IMR-90 (cell line): ENCODE measurements around the gene PLA2G1B. TPM values are rescaled to one million over a fixed set of nuclear protein-coding genes. Genes with fewer than 3 reads are reported as not detected.
A peak's percentile ranks its signal among the peaks of the same experiment; 100 is the strongest.

Experiments used
- ATAC-seq: fragments of 200-7000 bp; cut with Tn5 transposase; 2 replicates; pipeline ENCODE4 v1.9.1; 2020; ENCODE audit warnings: low read depth, mild to moderate bottlenecking, moderate library complexity
- BruUV-seq: library from RNA; stranded (reverse); fragments of 400-500 nt; replicated peaks from 2 replicates; lab custom pipeline; 2021; lab: Mats Ljungman, UMichigan
- CTCF ChIA-PET: fragments of 300-600 bp; formaldehyde crosslinking; extraction: SDS; loops from one replicate; lab custom pipeline; 2021; ENCODE audit warnings: antibody characterized with exemption; lab: Yijun Ruan, JAX
- POLR2A ChIA-PET: fragments of 300-600 bp; sonication (Branson Sonifier 250); formaldehyde crosslinking; loops from one replicate; lab custom pipeline; 2022; ENCODE audit warnings: antibody characterized with exemption; ENCODE audit not compliant: unreplicated experiment; lab: Charles Lee
- DNase-seq: peaks from one replicate; pipeline ENCODE4 v3.0.0; 2013
- H2AFZ ChIP-seq: replicated peaks from 2 replicates; pipeline ENCODE3; 2013; ENCODE audit warnings: low read length, mild to moderate bottlenecking; ENCODE audit not compliant: poor library complexity
- H2AK5ac ChIP-seq: 2 replicates; pipeline ENCODE4 v1.6.1; 2013; ENCODE audit warnings: low read depth, low read length, inconsistent platforms
- H2AK9ac ChIP-seq: replicated peaks from 2 replicates; pipeline ENCODE3; 2013; ENCODE audit warnings: mild to moderate bottlenecking, low read depth, low read length, moderate library complexity; ENCODE audit not compliant: poor library complexity
- H2BK120ac ChIP-seq: 2 replicates; pipeline ENCODE4 v1.6.1; 2013; ENCODE audit warnings: low read depth, low read length, inconsistent platforms
- H2BK15ac ChIP-seq: 3 replicates; pipeline ENCODE4 v1.6.1; 2013; ENCODE audit warnings: low read depth, low read length, inconsistent platforms
- H2BK20ac ChIP-seq: 2 replicates; pipeline ENCODE4 v1.6.1; 2013; ENCODE audit warnings: low read depth, mild to moderate bottlenecking, inconsistent platforms, low read length, moderate library complexity
- H2BK5ac ChIP-seq: 2 replicates; pipeline ENCODE4 v1.6.1; 2013; ENCODE audit warnings: mild to moderate bottlenecking, low read depth, low read length, inconsistent platforms; ENCODE audit not compliant: poor library complexity, severe bottlenecking
- H3K14ac ChIP-seq: replicated peaks from 2 replicates; pipeline ENCODE4 v1.6.1; 2013; ENCODE audit warnings: low read depth, low read length, inconsistent platforms
- H3K18ac ChIP-seq: 2 replicates; pipeline ENCODE4 v1.6.1; 2013; ENCODE audit warnings: low read depth, low read length, control low read depth
- H3K23ac ChIP-seq: 2 replicates; pipeline ENCODE4 v1.6.1; 2013; ENCODE audit warnings: low read depth, low read length, inconsistent platforms
- H3K27ac ChIP-seq: 2 replicates; pipeline ENCODE4 v1.5.1; 2013; ENCODE audit warnings: mild to moderate bottlenecking, control low read depth, low read length; ENCODE audit not compliant: insufficient read depth
- H3K27me3 ChIP-seq: 2 replicates; pipeline ENCODE4 v1.6.1; 2013; ENCODE audit warnings: low read length; ENCODE audit not compliant: control insufficient read depth, insufficient read depth
- H3K36me3 ChIP-seq: 2 replicates; pipeline ENCODE4 v1.6.1; 2013; ENCODE audit warnings: low read length, mixed read lengths; ENCODE audit not compliant: control insufficient read depth, insufficient read depth
- H3K4ac ChIP-seq: 2 replicates; pipeline ENCODE4 v1.6.1; 2013; ENCODE audit warnings: low read depth, low read length, inconsistent platforms
- H3K4me1 ChIP-seq: 2 replicates; pipeline ENCODE4 v1.6.1; 2013; ENCODE audit warnings: low read length, mixed read lengths; ENCODE audit not compliant: control insufficient read depth, insufficient read depth
- H3K4me2 ChIP-seq: 2 replicates; pipeline ENCODE4 v1.6.1; 2013; ENCODE audit warnings: low read depth, mild to moderate bottlenecking, control low read depth, low read length, moderate library complexity
- H3K4me3 ChIP-seq: 2 replicates; pipeline ENCODE4 v1.5.1; 2013; ENCODE audit warnings: low read depth, mild to moderate bottlenecking, control low read depth, low read length, moderate library complexity; ENCODE audit not compliant: insufficient read depth
- H3K56ac ChIP-seq: 2 replicates; pipeline ENCODE4 v1.6.1; 2013; ENCODE audit warnings: low read length, inconsistent platforms; ENCODE audit not compliant: insufficient read depth; ENCODE audit errors: extremely low read depth
- H3K79me1 ChIP-seq, 2 experiments: 2 replicates each; pipeline ENCODE4 v1.6.1; 2013; ENCODE audit warnings: low read length in 2 of 2, inconsistent platforms in 1 of 2, low read depth in 1 of 2
- H3K9ac ChIP-seq: 2 replicates; pipeline ENCODE4 v1.6.1; 2013; ENCODE audit warnings: low read depth, low read length, control low read depth
- H3K9me1 ChIP-seq: 2 replicates; pipeline ENCODE4 v1.6.1; 2013; ENCODE audit warnings: low read length, inconsistent platforms; ENCODE audit not compliant: insufficient read depth
- H3K9me3 ChIP-seq: 2 replicates; pipeline ENCODE4 v1.6.1; 2013; ENCODE audit warnings: low read length; ENCODE audit not compliant: control insufficient read depth, insufficient read depth
- H4K20me1 ChIP-seq: 2 replicates; pipeline ENCODE4 v1.6.1; 2013; ENCODE audit warnings: low read length, inconsistent platforms; ENCODE audit not compliant: insufficient read depth
- H4K5ac ChIP-seq: 2 replicates; pipeline ENCODE4 v1.6.1; 2013; ENCODE audit warnings: mild to moderate bottlenecking, low read depth, low read length, control low read depth
- H4K8ac ChIP-seq, 2 experiments: 2 replicates each; pipeline ENCODE4 v1.6.1; 2013; ENCODE audit warnings: low read depth in 2 of 2, low read length in 2 of 2, control low read depth in 1 of 2, inconsistent platforms in 1 of 2
- H4K91ac ChIP-seq: 2 replicates; pipeline ENCODE4 v1.6.1; 2013; ENCODE audit warnings: low read depth, low read length, inconsistent platforms; ENCODE audit not compliant: insufficient read depth
- BHLHE40 ChIP-seq: fragments of 150-350 bp; IDR thresholded peaks from 2 replicates; pipeline ENCODE4 v1.6.1; 2016; ENCODE audit warnings: mild to moderate bottlenecking, low read depth, low read length
- CEBPB ChIP-seq: IDR thresholded peaks from 2 replicates; pipeline ENCODE4 v1.6.1; 2012; ENCODE audit warnings: low read depth, low read length, improper control_type of control experiment
- CHD1 ChIP-seq: IDR thresholded peaks from 2 replicates; pipeline ENCODE4 v1.6.1; 2012; ENCODE audit warnings: low read depth, low read length, improper control_type of control experiment
- CTCF ChIP-seq: conservative IDR thresholded peaks from 2 replicates; pipeline ENCODE4 v1.5.1; 2012; ENCODE audit warnings: mild to moderate bottlenecking, low read depth, low read length, improper control_type of control experiment
- FOS ChIP-seq: fragments of 150-350 bp; IDR thresholded peaks from 2 replicates; pipeline ENCODE4 v1.6.1; 2016; ENCODE audit warnings: low read depth, low read length
- MAFK ChIP-seq: IDR thresholded peaks from 2 replicates; pipeline ENCODE4 v1.6.1; 2012; ENCODE audit warnings: low read depth, low read length, improper control_type of control experiment
- MAZ ChIP-seq: IDR thresholded peaks from 2 replicates; pipeline ENCODE4 v1.6.1; 2012; ENCODE audit warnings: low read depth, mild to moderate bottlenecking, low read length, improper control_type of control experiment, moderate library complexity, borderline replicate concordance
- MXI1 ChIP-seq: IDR thresholded peaks from 2 replicates; pipeline ENCODE4 v1.6.1; 2012; ENCODE audit warnings: low read depth, mild to moderate bottlenecking, low read length, moderate library complexity, borderline replicate concordance
- NFE2L2 ChIP-seq: fragments of 150-350 bp; IDR thresholded peaks from 2 replicates; pipeline ENCODE4 v1.6.1; 2016; ENCODE audit warnings: low read depth, mild to moderate bottlenecking, low read length
- POLR2A ChIP-seq: IDR thresholded peaks from 2 replicates; pipeline ENCODE4 v1.6.1; 2012; ENCODE audit warnings: mild to moderate bottlenecking, low read depth, low read length
- RAD21 ChIP-seq: IDR thresholded peaks from 2 replicates; pipeline ENCODE4 v1.6.1; 2012; ENCODE audit warnings: low read length, improper control_type of control experiment
- RCOR1 ChIP-seq: IDR thresholded peaks from 2 replicates; pipeline ENCODE4 v1.6.1; 2012; ENCODE audit warnings: mild to moderate bottlenecking, low read length, improper control_type of control experiment; ENCODE audit not compliant: insufficient replicate concordance
- RFX5 ChIP-seq: IDR thresholded peaks from 2 replicates; pipeline ENCODE4 v1.8.0; 2012; ENCODE audit warnings: low read depth, mild to moderate bottlenecking, low read length, moderate library complexity
- SMC3 ChIP-seq: fragments of 150-350 bp; IDR thresholded peaks from 2 replicates; pipeline ENCODE4 v1.6.1; 2016; ENCODE audit warnings: low read depth, mild to moderate bottlenecking, antibody characterized with exemption, low read length, moderate library complexity
- WGBS, 2 experiments: methylation state at CpG; one replicate each; pipeline versions ENCODE4 v1.1.5 to v1.1.7; 2013; ENCODE audit warnings: missing lambda C conversion rate in 2 of 2; ENCODE audit not compliant: insufficient read length in 1 of 2; ENCODE audit errors: extremely low coverage in 2 of 2; 5-methylcytosine and 5-hydroxymethylcytosine counted together
- dilution Hi-C: fragments of 300-500 bp; cut with HindIII; formaldehyde crosslinking; loops from one replicate; pipeline ENCODE4 v1.14.3; 2018; ENCODE audit warnings: low sequenced_read_pairs; ENCODE audit not compliant: unreplicated experiment
- in situ Hi-C: fragments of 300-500 bp; cut with MboI; formaldehyde crosslinking; loops from 3 replicates; pipeline ENCODE4 v1.14.3; 2019; ENCODE audit warnings: low sequenced_read_pairs, inconsistent platforms, mixed read lengths
- intact Hi-C: fragments of 100-400 bp; cut with micrococcal nuclease; formaldehyde crosslinking; loops from 2 replicates; pipeline ENCODE4 v1.10.0; 2022
- polyA plus RNA-seq, 3 experiments: library from polyadenylated mRNA; depleted of rRNA; stranded (reverse); fragments of >200 nt; gene quantifications; 2 replicates each; pipeline ENCODE4 v1.2.3, GENCODE V29; 2012; ENCODE audit warnings: low replicate concordance in 1 of 3
- total RNA-seq: library from RNA; depleted of rRNA; stranded (reverse); fragments of >200 nt; gene quantifications from 2 replicates; pipeline ENCODE4 v1.2.3, GENCODE V29; 2012
- TF ChIP-seq, protein P1 (sequence below): fragments of 150-350 bp; IDR thresholded peaks from 2 replicates; pipeline ENCODE4 v1.6.1; 2017; ENCODE audit warnings: mild to moderate bottlenecking, antibody characterized with exemption, low read length, low read depth
- TF ChIP-seq, protein P2 (sequence below): fragments of 150-350 bp; IDR thresholded peaks from 2 replicates; pipeline ENCODE4 v1.6.1; 2016; ENCODE audit warnings: low read depth, mild to moderate bottlenecking, low read length, moderate library complexity, borderline replicate concordance

The PLA2G1B gene
- total and polyA plus RNA-seq, 2 of the 4 experiments (the other 2 are of a cell fraction): not detected

DNA sequence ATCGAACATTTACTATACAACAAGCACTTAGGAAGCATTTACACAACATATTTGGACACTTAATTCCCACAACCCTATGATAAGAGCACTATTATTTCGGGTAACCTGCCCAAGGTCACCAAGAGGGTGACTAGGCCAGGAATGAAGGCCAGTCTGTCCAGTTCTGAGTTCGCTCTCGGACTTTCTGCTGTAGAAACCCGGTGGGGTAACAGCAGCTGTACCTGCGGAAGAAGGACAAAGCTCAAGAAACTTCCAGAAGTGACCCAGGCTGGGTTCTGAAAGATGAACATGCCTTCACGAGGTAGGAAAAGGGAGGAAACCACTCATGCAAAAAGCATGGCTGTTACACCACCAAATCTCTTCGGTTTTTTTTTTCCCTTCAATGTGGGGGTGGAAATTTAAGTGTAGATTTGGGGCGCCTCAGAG is 10.8 kb downstream of the PLA2G1B start:
- H4K20me1 ChIP-seq: no peaks in the 10 kb centered on the region
- H2AK9ac ChIP-seq: peak overlapping the region; percentile 66
- no peaks in the 10 kb centered on the region for H3K79me1 ChIP-seq
- in situ Hi-C loops (no loop called here), intact Hi-C loops (loop anchor here (1.0 kb wide), 1 partner anchor 15 kb away; the partner anchor contains the start of gene SIRT4), dilution Hi-C loops (no loop called here)
- H4K8ac ChIP-seq: peak overlapping the region; percentile 34 to 91; a peak in 3 of 4 replicates
- peak overlapping the region; percentile 78 for H3K4me3 ChIP-seq
- peak overlapping the region; percentile 51 for H4K5ac ChIP-seq
- WGBS, 2 experiments: 73% methylated on average over 4 of the region's 9 CpGs; no CpG with 5 or more reads in 1 of the 2 experiments
- no TSS peak for BruUV-seq
- peak overlapping the region; percentile 92 for H3K4me2 ChIP-seq
- H3K4me1 ChIP-seq: peaks cover 3% of the 10 kb centered on the region
- no peak overlapping the region for H2BK15ac ChIP-seq
- ATAC-seq: no peak
- no peak overlapping the region for H2AK5ac ChIP-seq
- no peaks in the 10 kb centered on the region for H3K9me3 ChIP-seq
- no peaks in the 10 kb centered on the region for H3K9me1 ChIP-seq
- POLR2A ChIA-PET: interaction anchor here (0.8 to 1.0 kb wide), 2 partner anchors 26 to 1515 kb away, joined by 5 to 6 read pairs; no protein-coding TSS in a partner anchor
- CTCF ChIA-PET: interaction anchor here (0.6 to 1.5 kb wide), 9 partner anchors 9 to 650 kb away, joined by 3 to 6 read pairs (median 3); partner anchors contain the start of gene SIRT4
- no peak overlapping the region; the same call in 1 of the 2 replicates for H3K56ac ChIP-seq
- H3K23ac ChIP-seq: peak overlapping the region; percentile 31
- no peak overlapping the region for H2BK20ac ChIP-seq
- peak overlapping the region; percentile 95 for H2AFZ ChIP-seq
- no peak for TF ChIP-seq NFE2L2
- TF ChIP-seq, protein P1, sequence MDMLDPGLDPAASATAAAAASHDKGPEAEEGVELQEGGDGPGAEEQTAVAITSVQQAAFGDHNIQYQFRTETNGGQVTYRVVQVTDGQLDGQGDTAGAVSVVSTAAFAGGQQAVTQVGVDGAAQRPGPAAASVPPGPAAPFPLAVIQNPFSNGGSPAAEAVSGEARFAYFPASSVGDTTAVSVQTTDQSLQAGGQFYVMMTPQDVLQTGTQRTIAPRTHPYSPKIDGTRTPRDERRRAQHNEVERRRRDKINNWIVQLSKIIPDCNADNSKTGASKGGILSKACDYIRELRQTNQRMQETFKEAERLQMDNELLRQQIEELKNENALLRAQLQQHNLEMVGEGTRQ: no peak
- TF ChIP-seq RAD21: no peak
- TF ChIP-seq RFX5: no peak
- no peak for TF ChIP-seq MXI1
- TF ChIP-seq MAZ: no peak
- TF ChIP-seq CHD1: no peak
- TF ChIP-seq, protein P2, sequence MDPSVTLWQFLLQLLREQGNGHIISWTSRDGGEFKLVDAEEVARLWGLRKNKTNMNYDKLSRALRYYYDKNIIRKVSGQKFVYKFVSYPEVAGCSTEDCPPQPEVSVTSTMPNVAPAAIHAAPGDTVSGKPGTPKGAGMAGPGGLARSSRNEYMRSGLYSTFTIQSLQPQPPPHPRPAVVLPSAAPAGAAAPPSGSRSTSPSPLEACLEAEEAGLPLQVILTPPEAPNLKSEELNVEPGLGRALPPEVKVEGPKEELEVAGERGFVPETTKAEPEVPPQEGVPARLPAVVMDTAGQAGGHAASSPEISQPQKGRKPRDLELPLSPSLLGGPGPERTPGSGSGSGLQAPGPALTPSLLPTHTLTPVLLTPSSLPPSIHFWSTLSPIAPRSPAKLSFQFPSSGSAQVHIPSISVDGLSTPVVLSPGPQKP: no peak
- no peak for TF ChIP-seq POLR2A
- no peak for TF ChIP-seq RCOR1
- no peak for TF ChIP-seq SMC3
- TF ChIP-seq CTCF: no peak
- no peak for TF ChIP-seq MAFK
- no peak for TF ChIP-seq CEBPB
- no peak for TF ChIP-seq FOS
- TF ChIP-seq BHLHE40: no peak
- no peak overlapping the region for H2BK120ac ChIP-seq
- no peak overlapping the region for H4K91ac ChIP-seq
- H3K27me3 ChIP-seq: peaks cover 11% of the 10 kb centered on the region
- peak overlapping the region; percentile 56; the same call in 1 of the 2 replicates for H3K4ac ChIP-seq
- H2BK5ac ChIP-seq: no peak overlapping the region
- peak overlapping the region; percentile 51 for H3K9ac ChIP-seq
- H3K18ac ChIP-seq: no peak overlapping the region
- H3K36me3 ChIP-seq: no peaks in the 10 kb centered on the region
- H3K27ac ChIP-seq: peak overlapping the region; percentile 47
- H3K14ac ChIP-seq: 0 out of 2 replicates have a peak overlapping the region, but pooled peaks have one; percentile 20
- DNase-seq: no peak
